CD4-positive, alpha-beta T cell treated with Interleukin-17A for 1 hour (primary cell): Measurements from ENCODE around the gene TKFC.
A peak's percentile ranks its signal among the peaks of the same experiment; 100 is the strongest.

Experiments
- DNase-seq: peaks from one replicate; pipeline ENCODE4 v3.0.0-alpha.2; 2020

The TKFC gene

GRCh38 chr11:61332797-61333549 is at the start of gene TKFC, which contains the start of gene DDB1:
Gene TKFC, plus strand, starts transcription at chr11:61333228. Its CDS starts 1,501 bp downstream, at chr11:61334729.
Gene DDB1, minus strand, starts transcription at chr11:61333105. Its CDS starts 137 bp downstream, at chr11:61332968.
- DNase-seq, result peak; percentile 96

- no peak for DNase-seq
These were observed 49.4 kb upstream of the TKFC start for GRCh38 chr11:61283613-61284012.

GRCh38 chr11:61287338-61287977 is 45.6 kb upstream of the TKFC start:
- DNase-seq, result no peak

GRCh38 chr11:61290905-61291690 is 41.9 kb upstream of the TKFC start:
- DNase-seq, result no peak

GRCh38 chr11:61292356-61292755 is 40.7 kb upstream of the TKFC start:
- DNase-seq, result no peak

GRCh38 chr11:61293867-61294716 is 38.9 kb upstream of the TKFC start:
- DNase-seq, result no peak

- peak; percentile 50 for DNase-seq
These were observed 38.1 kb upstream of the TKFC start, which contains the start of gene VWCE for GRCh38 chr11:61294717-61295595. Gene VWCE, minus strand, starts transcription at chr11:61295316. Its CDS starts 279 bp downstream, at chr11:61295037.

GRCh38 chr11:61295596-61295926 is 37.5 kb upstream of the TKFC start:
- DNase-seq, result no peak

- DNase-seq, result no peak
These were observed 35.7 kb upstream of the TKFC start for GRCh38 chr11:61297341-61297740.

GRCh38 chr11:61297746-61298145 is 35.3 kb upstream of the TKFC start:
- DNase-seq, result no peak

GRCh38 chr11:61298663-61299244 is 34.3 kb upstream of the TKFC start:
- DNase-seq, result no peak

GRCh38 chr11:61302550-61302949 is 30.5 kb upstream of the TKFC start:
- no peak for DNase-seq

- no peak for DNase-seq
These were observed 29.3 kb upstream of the TKFC start for GRCh38 chr11:61303725-61304124.

- DNase-seq, result no peak
These were observed 27.6 kb upstream of the TKFC start for GRCh38 chr11:61305417-61305816.

GRCh38 chr11:61306221-61306620 is 26.8 kb upstream of the TKFC start:
- DNase-seq, result no peak

GRCh38 chr11:61307354-61307753 is 25.7 kb upstream of the TKFC start:
- DNase-seq, result no peak

GRCh38 chr11:61309141-61309540 is 23.9 kb upstream of the TKFC start:
- DNase-seq, result no peak

GRCh38 chr11:61309739-61310138 is 23.3 kb upstream of the TKFC start:
- no peak for DNase-seq

GRCh38 chr11:61310749-61311148 is 22.3 kb upstream of the TKFC start:
- DNase-seq, result no peak

- no peak for DNase-seq
These were observed 17.8 kb upstream of the TKFC start for GRCh38 chr11:61315260-61315659.
